WERI-Rb-1 (cell line): ENCODE data around the gene MCTP1.

ENCODE experiments used
- DNase-seq: peaks from one replicate; pipeline ENCODE4 v3.0.0-alpha.2; 2020
- H3K27ac ChIP-seq: fragments of 250-450 bp; sonication (Bioruptor Pico); 2 replicates; pipeline ENCODE4 v1.5.1; 2020; ENCODE audit warnings: mild to moderate bottlenecking, moderate library complexity
- H3K27me3 ChIP-seq: fragments of 250-450 bp; sonication (Bioruptor Pico); 2 replicates; pipeline ENCODE4 v1.5.1; 2021; ENCODE audit warnings: mild to moderate bottlenecking, low read depth, moderate library complexity; ENCODE audit not compliant: insufficient read depth, severe bottlenecking
- H3K36me3 ChIP-seq: fragments of 250-450 bp; sonication (Bioruptor Pico); 2 replicates; pipeline ENCODE4 v1.5.1; 2020; ENCODE audit warnings: mild to moderate bottlenecking, moderate library complexity
- H3K4me3 ChIP-seq: 2 replicates; pipeline ENCODE4 v1.5.1; 2011; ENCODE audit warnings: low read depth, mild to moderate bottlenecking, control low read depth, low read length
- H3K9me3 ChIP-seq: fragments of 250-450 bp; sonication (Bioruptor Pico); 2 replicates; pipeline ENCODE4 v1.5.1; 2021; ENCODE audit warnings: mild to moderate bottlenecking, moderate library complexity; ENCODE audit not compliant: severe bottlenecking
- TF ChIP-seq, protein P1 (sequence below): IDR thresholded peaks from 2 replicates; pipeline ENCODE4 v1.5.1; 2011; ENCODE audit warnings: low read depth, mild to moderate bottlenecking, control low read depth, inconsistent platforms, low read length

The MCTP1 gene

DNA sequence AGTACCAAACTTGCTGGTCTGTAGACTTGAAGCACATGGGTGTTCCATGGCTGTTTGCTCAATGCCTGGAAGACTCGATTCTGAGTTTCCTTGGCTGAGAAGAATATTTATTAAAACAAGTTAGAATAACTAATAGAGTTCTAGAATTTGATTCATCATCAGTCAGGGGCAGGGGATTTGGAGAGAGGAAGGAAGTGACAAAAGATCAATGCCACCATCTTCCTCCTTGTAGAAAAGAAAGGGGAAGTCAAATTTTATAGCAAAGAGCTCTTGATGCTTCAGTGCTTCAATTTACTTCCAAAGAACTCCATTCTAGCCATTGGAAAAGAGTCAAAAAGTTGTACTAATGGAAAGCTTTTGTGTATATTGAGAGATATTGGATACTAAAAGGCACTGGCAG is 236.3 kb downstream of the MCTP1 start:
- no peaks in the 10 kb centered on the region for H3K9me3 ChIP-seq
- TF ChIP-seq, protein P1, sequence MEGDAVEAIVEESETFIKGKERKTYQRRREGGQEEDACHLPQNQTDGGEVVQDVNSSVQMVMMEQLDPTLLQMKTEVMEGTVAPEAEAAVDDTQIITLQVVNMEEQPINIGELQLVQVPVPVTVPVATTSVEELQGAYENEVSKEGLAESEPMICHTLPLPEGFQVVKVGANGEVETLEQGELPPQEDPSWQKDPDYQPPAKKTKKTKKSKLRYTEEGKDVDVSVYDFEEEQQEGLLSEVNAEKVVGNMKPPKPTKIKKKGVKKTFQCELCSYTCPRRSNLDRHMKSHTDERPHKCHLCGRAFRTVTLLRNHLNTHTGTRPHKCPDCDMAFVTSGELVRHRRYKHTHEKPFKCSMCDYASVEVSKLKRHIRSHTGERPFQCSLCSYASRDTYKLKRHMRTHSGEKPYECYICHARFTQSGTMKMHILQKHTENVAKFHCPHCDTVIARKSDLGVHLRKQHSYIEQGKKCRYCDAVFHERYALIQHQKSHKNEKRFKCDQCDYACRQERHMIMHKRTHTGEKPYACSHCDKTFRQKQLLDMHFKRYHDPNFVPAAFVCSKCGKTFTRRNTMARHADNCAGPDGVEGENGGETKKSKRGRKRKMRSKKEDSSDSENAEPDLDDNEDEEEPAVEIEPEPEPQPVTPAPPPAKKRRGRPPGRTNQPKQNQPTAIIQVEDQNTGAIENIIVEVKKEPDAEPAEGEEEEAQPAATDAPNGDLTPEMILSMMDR, result no peak
- DNase-seq, result no peak
- H3K4me3 ChIP-seq, result no peak overlapping the region
- no peaks in the 10 kb centered on the region for H3K27me3 ChIP-seq
- H3K27ac ChIP-seq, result no peak overlapping the region
- no peaks in the 10 kb centered on the region for H3K36me3 ChIP-seq

DNA sequence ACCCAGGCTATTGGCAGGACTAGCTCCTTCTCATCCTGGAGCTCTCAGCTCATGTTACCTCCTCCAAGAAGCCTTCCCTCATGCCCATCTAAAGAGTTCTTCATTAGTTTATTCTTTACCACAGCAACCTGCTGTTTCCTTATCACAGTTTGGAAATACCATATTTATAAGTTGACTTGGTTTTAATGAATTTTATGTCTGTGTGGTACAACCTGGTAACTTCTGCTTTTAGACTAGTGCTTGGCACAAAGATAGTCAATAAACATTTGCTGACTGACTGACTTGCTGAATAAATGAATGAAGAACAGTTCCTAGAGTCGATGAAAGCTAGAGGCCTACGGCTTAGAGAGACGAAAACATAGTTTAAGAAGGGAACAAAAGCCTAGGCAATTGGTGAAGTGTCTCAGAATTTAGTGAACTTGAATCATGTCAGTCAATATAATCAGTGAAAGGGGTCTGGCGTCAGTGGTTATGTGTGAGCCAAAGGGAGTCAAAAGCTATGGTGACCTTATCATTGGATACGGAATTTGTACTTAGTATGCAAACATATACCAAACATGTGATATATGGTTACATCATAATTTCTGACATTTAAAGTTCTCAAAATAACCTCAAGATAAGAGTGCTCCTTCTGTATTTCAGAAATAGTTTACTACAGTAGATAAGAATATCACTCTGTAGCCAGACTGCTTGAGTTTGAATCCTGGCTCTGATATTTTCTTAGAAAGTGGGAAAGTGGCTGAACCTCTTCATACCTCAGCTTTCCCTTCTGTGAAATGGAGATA is 239.5 kb downstream of the MCTP1 start:
- TF ChIP-seq, protein P1, result no peak
- no peak overlapping the region for H3K4me3 ChIP-seq
- no peak overlapping the region for H3K27ac ChIP-seq
- no peak for DNase-seq
- no peaks in the 10 kb centered on the region for H3K27me3 ChIP-seq
- H3K36me3 ChIP-seq, result no peaks in the 10 kb centered on the region
- H3K9me3 ChIP-seq, result no peaks in the 10 kb centered on the region

DNA sequence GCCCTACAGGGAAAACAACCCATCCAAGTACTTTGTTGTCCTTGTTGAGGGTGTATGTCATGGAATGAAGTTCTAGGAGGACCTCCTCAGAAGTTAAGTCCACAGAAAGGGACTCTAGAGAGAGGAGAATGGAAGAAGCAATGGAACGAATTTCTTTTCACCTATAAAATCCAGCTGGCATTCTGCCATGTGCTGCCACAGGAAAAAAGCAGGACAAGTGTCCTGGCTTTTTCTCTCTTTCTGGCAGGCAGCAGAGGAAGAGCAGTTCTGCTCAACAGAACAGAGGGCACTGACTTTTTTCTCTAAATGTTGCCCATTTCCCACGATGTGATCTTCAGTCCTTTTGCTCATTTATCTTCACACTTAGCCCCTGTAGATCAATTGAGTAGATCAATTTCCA is 240.8 kb downstream of the MCTP1 start:
- Histone ChIP-seq H3K9me3 (no peaks in the 10 kb centered on the region), H3K27me3 (no peaks in the 10 kb centered on the region), H3K27ac (no peak overlapping the region), H3K4me3 (no peak overlapping the region), H3K36me3 (no peaks in the 10 kb centered on the region)
- no peak for DNase-seq
- TF ChIP-seq, protein P1, result no peak

DNA sequence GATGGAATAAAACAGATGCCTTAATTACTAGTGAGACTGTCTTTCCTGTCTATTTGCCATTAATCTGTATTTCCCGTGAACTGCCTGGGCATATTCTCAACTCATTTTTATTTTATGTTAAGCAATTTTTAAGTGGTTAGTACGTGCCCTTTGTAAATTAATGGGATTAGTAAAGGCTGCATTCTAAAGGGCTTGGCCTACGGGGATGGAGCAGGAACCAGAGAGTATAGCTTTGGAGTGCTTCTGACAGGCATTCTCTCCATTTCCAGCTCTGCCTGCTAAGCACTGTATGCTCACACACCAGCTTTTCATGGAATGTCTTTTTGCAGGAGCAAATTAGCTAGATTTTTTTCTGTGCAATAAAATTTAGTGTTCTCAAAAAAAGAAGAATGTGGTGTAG is 241.2 kb downstream of the MCTP1 start:
- TF ChIP-seq, protein P1, result no peak
- DNase-seq, result no peak
- Histone ChIP-seq H3K27ac (no peak overlapping the region), H3K27me3 (no peaks in the 10 kb centered on the region), H3K36me3 (no peaks in the 10 kb centered on the region), H3K9me3 (no peaks in the 10 kb centered on the region), H3K4me3 (no peak overlapping the region)

DNA sequence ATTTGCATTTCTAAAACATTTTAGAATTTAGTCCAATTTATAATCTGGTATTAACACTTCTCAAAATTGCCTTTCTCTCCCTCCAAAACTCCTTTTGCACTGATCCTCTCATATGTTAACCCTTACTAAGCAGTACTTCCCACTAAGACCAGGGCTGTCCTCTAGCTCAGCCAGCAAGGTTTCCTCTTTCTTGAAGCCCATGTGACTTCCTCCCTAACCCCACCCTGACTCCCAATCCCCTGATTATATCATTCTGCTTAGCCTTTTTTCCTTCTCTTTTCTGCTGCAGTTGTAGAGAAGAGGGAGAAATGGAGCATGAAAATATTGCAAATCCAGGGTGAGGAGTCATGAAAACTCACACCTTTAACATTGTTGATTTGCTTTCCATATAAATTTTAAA is 241.7 kb downstream of the MCTP1 start:
- Histone ChIP-seq H3K27ac (no peak overlapping the region), H3K4me3 (no peak overlapping the region), H3K9me3 (no peaks in the 10 kb centered on the region), H3K27me3 (no peaks in the 10 kb centered on the region), H3K36me3 (no peaks in the 10 kb centered on the region)
- TF ChIP-seq, protein P1, result no peak
- DNase-seq, result no peak

DNA sequence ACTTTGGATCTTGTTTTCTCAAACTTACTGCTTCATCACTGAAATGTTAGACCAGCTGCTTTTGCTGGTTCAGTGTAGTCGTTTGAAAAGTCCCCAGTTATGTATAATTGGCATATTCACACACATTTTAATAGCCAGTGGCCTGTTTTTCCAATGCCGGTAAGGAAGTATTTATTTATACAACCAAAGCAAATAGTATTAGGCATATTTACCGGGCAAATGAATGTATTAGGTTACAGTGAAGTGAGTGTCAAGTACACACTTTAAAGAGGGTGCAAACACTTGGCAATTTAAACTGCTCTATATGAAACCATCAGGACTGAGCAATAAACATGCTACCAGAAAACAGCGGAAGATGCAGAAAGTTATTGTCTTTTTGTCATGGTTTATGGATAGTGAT is 242.9 kb downstream of the MCTP1 start:
- TF ChIP-seq, protein P1, result no peak
- DNase-seq, result no peak

More for the DNA sequence above, 242.9 kb downstream of the MCTP1 start:
- Histone ChIP-seq H3K4me3 (no peak overlapping the region), H3K9me3 (no peaks in the 10 kb centered on the region), H3K27me3 (no peaks in the 10 kb centered on the region), H3K36me3 (no peaks in the 10 kb centered on the region), H3K27ac (no peak overlapping the region)
